ENCODE measurements around the gene ENOX2.

Gene ENOX2

GRCh38 chrX:130636277-130636676 is 266.7 kb downstream of the ENOX2 start:
- H3K4me3 ChIP-seq (ENCODE audit: low read length, poor library complexity, severe bottlenecking) = no peak overlapping the region
- no peaks in the 10 kb centered on the region for H3F3A ChIP-seq (ENCODE audit: low read depth)
- H3K79me2 ChIP-seq (ENCODE audit: insufficient read depth, low read length) = no peaks in the 10 kb centered on the region
- no peak overlapping the region for H3K9ac ChIP-seq (ENCODE audit: low read depth, low read length, poor library complexity, severe bottlenecking)
- no peak for TF ChIP-seq EZH2phosphoT487 (IDR thresholded peaks at IDR 0.05; ENCODE audit: borderline replicate concordance)
- TF ChIP-seq, protein P1, sequence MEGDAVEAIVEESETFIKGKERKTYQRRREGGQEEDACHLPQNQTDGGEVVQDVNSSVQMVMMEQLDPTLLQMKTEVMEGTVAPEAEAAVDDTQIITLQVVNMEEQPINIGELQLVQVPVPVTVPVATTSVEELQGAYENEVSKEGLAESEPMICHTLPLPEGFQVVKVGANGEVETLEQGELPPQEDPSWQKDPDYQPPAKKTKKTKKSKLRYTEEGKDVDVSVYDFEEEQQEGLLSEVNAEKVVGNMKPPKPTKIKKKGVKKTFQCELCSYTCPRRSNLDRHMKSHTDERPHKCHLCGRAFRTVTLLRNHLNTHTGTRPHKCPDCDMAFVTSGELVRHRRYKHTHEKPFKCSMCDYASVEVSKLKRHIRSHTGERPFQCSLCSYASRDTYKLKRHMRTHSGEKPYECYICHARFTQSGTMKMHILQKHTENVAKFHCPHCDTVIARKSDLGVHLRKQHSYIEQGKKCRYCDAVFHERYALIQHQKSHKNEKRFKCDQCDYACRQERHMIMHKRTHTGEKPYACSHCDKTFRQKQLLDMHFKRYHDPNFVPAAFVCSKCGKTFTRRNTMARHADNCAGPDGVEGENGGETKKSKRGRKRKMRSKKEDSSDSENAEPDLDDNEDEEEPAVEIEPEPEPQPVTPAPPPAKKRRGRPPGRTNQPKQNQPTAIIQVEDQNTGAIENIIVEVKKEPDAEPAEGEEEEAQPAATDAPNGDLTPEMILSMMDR (conservative IDR thresholded peaks at IDR 0.05; ENCODE audit: low read length) = no peak
- no peaks in the 10 kb centered on the region for H3K4me1 ChIP-seq (ENCODE audit: insufficient read depth, low read length, poor library complexity, severe bottlenecking)
- H3K9me2 ChIP-seq (replicated peaks; ENCODE audit: low read depth, low read length) = no peaks in the 10 kb centered on the region
- H3K36me3 ChIP-seq (ENCODE audit: insufficient read depth, low read length) = no peaks in the 10 kb centered on the region
- no peaks in the 10 kb centered on the region for H4K20me1 ChIP-seq (ENCODE audit: insufficient read depth, low read length, poor library complexity, severe bottlenecking)
- H3K4me2 ChIP-seq (ENCODE audit: low read depth, low read length, poor library complexity, severe bottlenecking) = no peak overlapping the region
- no peak overlapping the region for H2AFZ ChIP-seq (ENCODE audit: low read length)
- no peaks in the 10 kb centered on the region for H3K9me3 ChIP-seq (ENCODE audit: insufficient read depth, low read depth, low read length)
- H3K27me3 ChIP-seq (ENCODE audit: insufficient read depth, low read length, poor library complexity, severe bottlenecking) = no peaks in the 10 kb centered on the region

- Histone ChIP-seq H3K9me2 (replicated peaks; ENCODE audit: low read depth, low read length) (no peaks in the 10 kb centered on the region), H2AFZ (ENCODE audit: low read length) (no peak overlapping the region), H3K4me3 (ENCODE audit: low read length, poor library complexity, severe bottlenecking) (no peak overlapping the region), H3F3A (ENCODE audit: low read depth) (no peaks in the 10 kb centered on the region), H3K36me3 (ENCODE audit: insufficient read depth, low read length) (no peaks in the 10 kb centered on the region), H3K27me3 (ENCODE audit: insufficient read depth, low read length, poor library complexity, severe bottlenecking) (no peaks in the 10 kb centered on the region), H3K9ac (ENCODE audit: low read depth, low read length, poor library complexity, severe bottlenecking) (no peak overlapping the region), H4K20me1 (ENCODE audit: insufficient read depth, low read length, poor library complexity, severe bottlenecking) (no peaks in the 10 kb centered on the region), H3K4me2 (ENCODE audit: low read depth, low read length, poor library complexity, severe bottlenecking) (no peak overlapping the region), H3K4me1 (ENCODE audit: insufficient read depth, low read length, poor library complexity, severe bottlenecking) (no peaks in the 10 kb centered on the region), H3K79me2 (ENCODE audit: insufficient read depth, low read length) (no peaks in the 10 kb centered on the region), H3K9me3 (ENCODE audit: insufficient read depth, low read depth, low read length) (no peaks in the 10 kb centered on the region)
- no peak for TF ChIP-seq EZH2phosphoT487 (IDR thresholded peaks at IDR 0.05; ENCODE audit: borderline replicate concordance)
- TF ChIP-seq, protein P1 (conservative IDR thresholded peaks at IDR 0.05; ENCODE audit: low read length) = no peak
Observed at GRCh38 chrX:130631011-130631410, 272.0 kb downstream of the ENOX2 start.

GRCh38 chrX:130628516-130628915 is 274.5 kb downstream of the ENOX2 start:
- Histone ChIP-seq H4K20me1 (ENCODE audit: insufficient read depth, low read length, poor library complexity, severe bottlenecking) (no peaks in the 10 kb centered on the region), H2AFZ (ENCODE audit: low read length) (no peak overlapping the region), H3K9me2 (replicated peaks; ENCODE audit: low read depth, low read length) (no peaks in the 10 kb centered on the region), H3K4me2 (ENCODE audit: low read depth, low read length, poor library complexity, severe bottlenecking) (no peak overlapping the region), H3K79me2 (ENCODE audit: insufficient read depth, low read length) (no peaks in the 10 kb centered on the region), H3K27me3 (ENCODE audit: insufficient read depth, low read length, poor library complexity, severe bottlenecking) (no peaks in the 10 kb centered on the region), H3K9me3 (ENCODE audit: insufficient read depth, low read depth, low read length) (no peaks in the 10 kb centered on the region), H3K4me3 (ENCODE audit: low read length, poor library complexity, severe bottlenecking) (no peak overlapping the region), H3K4me1 (ENCODE audit: insufficient read depth, low read length, poor library complexity, severe bottlenecking) (no peaks in the 10 kb centered on the region), H3K9ac (ENCODE audit: low read depth, low read length, poor library complexity, severe bottlenecking) (no peak overlapping the region), H3K36me3 (ENCODE audit: insufficient read depth, low read length) (no peaks in the 10 kb centered on the region), H3F3A (ENCODE audit: low read depth) (no peaks in the 10 kb centered on the region)
- no peak for TF ChIP-seq EZH2phosphoT487 (IDR thresholded peaks at IDR 0.05; ENCODE audit: borderline replicate concordance)
- TF ChIP-seq, protein P1 (conservative IDR thresholded peaks at IDR 0.05; ENCODE audit: low read length) = no peak
